Smooth muscle cell (in vitro differentiated cells): ENCODE data around the gene SARS2. TPM values are rescaled to one million over a fixed set of nuclear protein-coding genes. Genes with fewer than 3 reads are reported as not detected.
A peak's percentile ranks its signal among the peaks of the same experiment; 100 is the strongest.

Experiments
- DNase-seq: peaks from one replicate; lab custom pipeline; 2025; ENCODE audit not compliant: unreplicated experiment; lab: John Stamatoyannopoulos, UW
- H2AFZ ChIP-seq: fragments of 200-600 bp; sonication (generic); 2 replicates; pipeline ENCODE4 v1.6.0; 2016; ENCODE audit warnings: antibody characterized with exemption, low read depth, mild to moderate bottlenecking
- H3F3A ChIP-seq: fragments of 200-600 bp; sonication (generic); 2 replicates; pipeline ENCODE4 v1.6.0; 2017; ENCODE audit warnings: antibody characterized with exemption, low read depth
- H3K27ac ChIP-seq: fragments of 200-600 bp; sonication (generic); 2 replicates; pipeline ENCODE4 v1.5.1; 2016; ENCODE audit warnings: low read depth, mild to moderate bottlenecking
- H3K27me3 ChIP-seq: fragments of 200-600 bp; sonication (generic); 2 replicates; pipeline ENCODE4 v1.6.1; 2016; ENCODE audit warnings: low read depth, mild to moderate bottlenecking
- H3K36me3 ChIP-seq: fragments of 200-600 bp; sonication (generic); 2 replicates; pipeline ENCODE4 v1.5.1; 2016; ENCODE audit warnings: low read depth
- H3K4me1 ChIP-seq: fragments of 200-600 bp; sonication (generic); 2 replicates; pipeline ENCODE4 v1.5.1; 2016; ENCODE audit warnings: low read depth
- H3K4me2 ChIP-seq: fragments of 200-600 bp; sonication (generic); 2 replicates; pipeline ENCODE4 v1.6.0; 2016; ENCODE audit warnings: mild to moderate bottlenecking
- H3K4me3 ChIP-seq: fragments of 200-600 bp; sonication (generic); 2 replicates; pipeline ENCODE4 v1.5.1; 2016; ENCODE audit warnings: mild to moderate bottlenecking
- H3K79me2 ChIP-seq: fragments of 200-600 bp; sonication (generic); 2 replicates; pipeline ENCODE4 v1.6.0; 2016; ENCODE audit warnings: low read depth, mild to moderate bottlenecking
- H3K9ac ChIP-seq: fragments of 200-600 bp; sonication (generic); 2 replicates; pipeline ENCODE4 v1.6.0; 2016; ENCODE audit warnings: low read depth
- H3K9me3 ChIP-seq: fragments of 200-600 bp; sonication (generic); replicated peaks from 2 replicates; pipeline ENCODE4 v1.5.1; 2016; ENCODE audit warnings: low read depth
- H4K20me1 ChIP-seq: fragments of 200-600 bp; sonication (generic); 2 replicates; pipeline ENCODE4 v1.6.0; 2016; ENCODE audit warnings: low read depth
- CTCF ChIP-seq: fragments of 200-600 bp; sonication (generic); IDR thresholded peaks from 2 replicates; pipeline ENCODE4 v1.5.1; 2017; ENCODE audit warnings: borderline replicate concordance, mild to moderate bottlenecking, antibody characterized with exemption; ENCODE audit not compliant: insufficient read depth, poor library complexity, severe bottlenecking
- WGBS: methylation state at CpG from one replicate; pipeline ENCODE4 v1.1.7; 2016; ENCODE audit warnings: low lambda C conversion rate; 5-methylcytosine and 5-hydroxymethylcytosine counted together
- polyA plus RNA-seq: library from polyadenylated mRNA; unstranded; fragments of >200 nt; fragmentation: Nextera tagmentation; extraction: Ambion mirVana; gene quantifications from 2 replicates; pipeline ENCODE4 v1.2.1, GENCODE V29; 2016
- total RNA-seq: library from RNA; depleted of rRNA; stranded (reverse); fragments of >200 nt; gene quantifications from 2 replicates; pipeline ENCODE4 v1.2.3, GENCODE V29; 2014

SARS2 gene
- total and polyA plus RNA-seq, 2 experiments from 2014 or later: 12.3 to 33.1 TPM

GRCh38 chr19:38901683-38902082 lies 28.9 kb downstream of the SARS2 start:
- no peak overlapping the region for H2AFZ ChIP-seq
- H3K4me2 ChIP-seq: no peak overlapping the region
- no peak overlapping the region for H3K4me3 ChIP-seq
- peaks cover 16% of the 10 kb centered on the region for H3K4me1 ChIP-seq
- 100% methylated on average over 1 of the region's 1 CpG for WGBS
- no peaks in the 10 kb centered on the region for H3K36me3 ChIP-seq
- H3K9me3 ChIP-seq: no peaks in the 10 kb centered on the region
- no peak overlapping the region for H3K27ac ChIP-seq
- H3F3A ChIP-seq: no peaks in the 10 kb centered on the region
- TF ChIP-seq CTCF: no peak
- DNase-seq: no peak
- no peaks in the 10 kb centered on the region for H3K27me3 ChIP-seq
- no peaks in the 10 kb centered on the region for H4K20me1 ChIP-seq
- peaks cover 17% of the 10 kb centered on the region for H3K79me2 ChIP-seq
- no peak overlapping the region for H3K9ac ChIP-seq

- no peak overlapping the region for H2AFZ ChIP-seq
- peaks cover 20% of the 10 kb centered on the region for H3K79me2 ChIP-seq
- no peaks in the 10 kb centered on the region for H3K36me3 ChIP-seq
- peak overlapping the region; percentile 97 for H3K4me2 ChIP-seq
- H3K9me3 ChIP-seq: no peaks in the 10 kb centered on the region
- no peaks in the 10 kb centered on the region for H3F3A ChIP-seq
- no peaks in the 10 kb centered on the region for H4K20me1 ChIP-seq
- no peaks in the 10 kb centered on the region for H3K27me3 ChIP-seq
- no peak for DNase-seq
- 38% methylated on average over 3 of the region's 3 CpGs for WGBS
- H3K4me3 ChIP-seq: peak overlapping the region; percentile 70
- TF ChIP-seq CTCF: no peak
- peaks cover 16% of the 10 kb centered on the region for H3K4me1 ChIP-seq
- peak overlapping the region; percentile 95 for H3K27ac ChIP-seq
- H3K9ac ChIP-seq: peak overlapping the region; percentile 95
These were observed 29.8 kb downstream of the SARS2 start for GRCh38 chr19:38900743-38901190.

- no peaks in the 10 kb centered on the region for H3K9me3 ChIP-seq
- peak overlapping the region; percentile 95 for H3K27ac ChIP-seq
- H3F3A ChIP-seq: no peaks in the 10 kb centered on the region
- H4K20me1 ChIP-seq: no peaks in the 10 kb centered on the region
- H3K36me3 ChIP-seq: no peaks in the 10 kb centered on the region
- peaks cover 16% of the 10 kb centered on the region for H3K4me1 ChIP-seq
- H3K9ac ChIP-seq: peak overlapping the region; percentile 95
- H2AFZ ChIP-seq: peak overlapping the region; percentile 70
- no peak for DNase-seq
- 6% methylated on average over 7 of the region's 8 CpGs for WGBS
- TF ChIP-seq CTCF: no peak
- peak overlapping the region; percentile 70 for H3K4me3 ChIP-seq
- no peaks in the 10 kb centered on the region for H3K27me3 ChIP-seq
- peaks cover 26% of the 10 kb centered on the region for H3K79me2 ChIP-seq
- peak overlapping the region; percentile 97 for H3K4me2 ChIP-seq
These were observed 30.3 kb downstream of the SARS2 start for GRCh38 chr19:38900202-38900629.
